ENCODE data around the gene NDC80.

The NDC80 gene

DNA sequence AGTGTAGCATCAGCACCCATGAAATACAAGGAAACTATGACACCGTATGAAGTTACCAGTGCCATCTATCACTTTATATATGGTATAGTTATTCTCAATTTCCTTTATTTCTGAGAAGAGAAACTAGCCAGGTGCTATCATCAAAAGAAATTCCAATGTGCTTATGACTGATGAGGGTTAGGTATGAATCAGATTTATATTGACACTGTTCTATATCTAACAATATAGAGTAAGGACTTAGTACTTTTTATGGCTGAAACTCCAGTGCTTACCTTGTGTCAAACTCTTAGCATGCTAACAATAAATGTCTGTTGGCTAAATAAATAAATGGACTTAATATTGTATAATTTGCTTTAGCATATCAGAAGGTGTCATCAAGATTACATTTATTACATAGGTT is 7.0 kb upstream of the NDC80 start:
- DNase-seq = no peak

DNA sequence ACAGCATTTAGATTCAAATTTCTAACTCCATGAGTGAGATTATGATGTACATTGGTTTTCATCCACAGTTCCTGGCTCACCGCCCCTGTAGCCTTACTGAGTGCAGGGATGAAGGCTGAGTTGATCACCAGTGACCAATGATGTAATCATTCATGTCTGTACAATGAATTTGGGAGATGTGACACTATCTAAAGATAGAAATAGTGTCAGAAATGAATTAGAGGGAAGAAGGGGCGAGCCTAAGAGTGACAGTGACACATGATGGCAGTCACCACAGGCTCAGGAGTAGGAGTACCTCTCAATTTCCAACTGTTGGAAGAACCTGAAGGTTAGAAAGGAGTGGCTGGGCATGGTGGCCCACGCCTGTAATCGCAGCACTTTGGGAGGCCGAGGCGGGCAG is 3.2 kb upstream of the NDC80 start:
- DNase-seq = no peak

DNA sequence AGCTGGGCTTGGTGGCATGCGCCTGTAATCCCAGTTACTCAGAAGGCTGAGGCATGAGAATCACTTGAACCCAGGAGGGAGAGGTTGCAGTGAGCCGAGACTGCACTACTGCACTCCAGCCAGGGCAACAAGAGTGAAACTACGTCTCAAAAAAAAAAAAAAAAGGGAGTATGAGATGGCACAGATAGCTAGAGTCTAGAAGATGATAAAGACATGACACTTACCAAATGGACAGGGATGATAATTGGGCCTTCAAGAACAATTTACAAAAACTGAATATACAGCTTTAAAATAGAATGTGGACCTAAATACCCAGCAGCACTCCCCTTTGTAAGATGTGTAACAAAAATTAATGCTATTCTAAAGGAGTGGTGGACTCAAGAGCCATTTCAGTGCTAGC is 2.8 kb upstream of the NDC80 start:
- DNase-seq = no peak

DNA sequence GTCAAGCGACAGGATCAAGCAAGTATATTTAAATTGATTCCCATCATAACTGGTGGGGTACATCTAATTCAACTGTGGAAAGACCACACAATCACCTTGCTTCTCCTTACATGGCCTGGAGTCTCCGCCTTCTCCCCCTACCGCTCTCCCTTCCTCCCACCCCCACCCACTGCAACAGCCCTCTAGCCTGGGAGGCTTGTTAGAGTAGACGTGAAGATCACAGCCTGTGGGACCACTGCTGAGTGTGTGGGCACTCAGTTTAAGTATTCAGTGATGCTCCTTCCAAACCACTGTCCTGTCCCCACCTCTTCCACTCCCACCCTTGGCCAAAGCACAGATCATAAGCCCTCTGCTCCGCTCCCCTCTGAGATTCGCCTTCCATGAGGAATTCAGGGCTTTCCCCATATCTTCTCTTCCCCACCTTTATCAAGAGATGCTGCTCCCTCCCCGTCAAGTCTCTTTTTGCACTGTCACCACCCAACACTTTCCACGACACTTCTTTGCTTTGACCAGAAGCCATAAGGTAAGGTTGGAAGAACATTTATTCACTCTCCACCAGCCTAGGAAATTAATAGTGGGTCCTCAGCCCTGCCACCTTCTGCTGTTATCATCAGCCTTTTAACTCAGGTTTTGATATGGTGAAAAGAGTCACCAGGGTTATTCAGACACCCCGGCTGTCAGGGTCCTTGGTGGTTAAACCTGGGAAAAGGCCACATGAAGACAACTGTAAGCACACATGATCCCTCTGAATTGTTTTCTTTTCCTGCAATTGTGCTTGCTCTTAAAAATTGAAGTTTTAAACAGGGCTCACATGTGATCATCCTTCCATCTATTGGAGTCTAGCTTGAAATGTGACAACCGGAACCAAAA is 1.8 kb upstream of the NDC80 start:
- DNase-seq = no peak

DNA sequence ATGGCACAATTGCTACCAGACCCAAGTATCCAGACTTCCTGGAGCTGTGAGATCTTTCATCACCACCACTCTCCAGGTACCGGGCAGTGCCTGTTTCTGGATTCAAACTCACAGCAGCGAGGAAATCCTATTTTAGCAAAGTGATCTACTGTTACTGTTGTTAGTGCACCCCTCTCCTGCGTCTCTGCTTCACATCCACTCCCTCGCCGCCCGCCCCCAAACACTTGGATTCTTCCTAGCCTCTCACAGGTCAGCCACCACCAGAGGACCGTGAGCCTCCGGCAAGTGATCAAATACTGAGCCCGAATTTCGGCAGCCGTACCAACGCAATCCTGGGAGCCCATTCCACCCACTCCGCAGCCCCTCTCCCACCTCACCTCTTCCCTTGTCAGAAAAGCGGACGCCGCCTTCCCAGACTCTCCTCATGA is 571 bp upstream of the NDC80 start:
- DNase-seq = peak; percentile 80

DNA sequence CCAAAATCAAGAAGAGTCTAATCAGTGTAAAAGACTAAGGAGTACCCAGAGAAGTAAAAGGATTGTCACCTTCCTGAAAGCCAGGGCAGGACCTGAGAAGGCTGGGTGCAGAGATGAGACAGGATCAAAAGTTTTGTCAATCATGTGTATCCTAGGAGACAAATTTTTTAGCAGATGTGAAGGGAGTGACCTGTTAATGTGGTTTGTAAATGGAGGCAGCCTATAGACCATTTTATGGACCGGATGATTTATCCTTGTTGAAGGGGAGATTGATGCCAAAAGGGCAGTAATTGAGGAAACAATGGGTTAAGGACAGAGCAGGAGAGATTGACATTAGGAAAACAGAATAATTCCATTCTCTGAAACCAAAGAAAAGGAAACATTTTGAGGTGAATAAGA is 813 bp downstream of the NDC80 start:
- peak; percentile 40 for DNase-seq

DNA sequence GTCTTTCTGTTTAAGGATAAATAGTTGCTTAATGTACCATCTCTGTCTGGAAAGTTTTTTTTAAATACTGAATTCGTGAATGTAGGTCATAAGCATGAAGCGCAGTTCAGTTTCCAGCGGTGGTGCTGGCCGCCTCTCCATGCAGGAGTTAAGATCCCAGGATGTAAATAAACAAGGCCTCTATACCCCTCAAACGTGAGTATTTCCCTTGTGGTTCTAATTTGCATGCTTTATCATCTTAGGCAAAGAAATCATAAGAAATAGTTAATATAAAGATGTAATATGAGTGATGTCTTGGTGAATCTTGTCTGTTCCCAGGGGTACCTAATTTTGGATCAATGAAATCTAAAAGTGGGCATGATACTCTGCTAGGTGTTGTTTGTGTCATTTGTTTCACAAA is 1.5 kb downstream of the NDC80 start:
- no peak for DNase-seq

DNA sequence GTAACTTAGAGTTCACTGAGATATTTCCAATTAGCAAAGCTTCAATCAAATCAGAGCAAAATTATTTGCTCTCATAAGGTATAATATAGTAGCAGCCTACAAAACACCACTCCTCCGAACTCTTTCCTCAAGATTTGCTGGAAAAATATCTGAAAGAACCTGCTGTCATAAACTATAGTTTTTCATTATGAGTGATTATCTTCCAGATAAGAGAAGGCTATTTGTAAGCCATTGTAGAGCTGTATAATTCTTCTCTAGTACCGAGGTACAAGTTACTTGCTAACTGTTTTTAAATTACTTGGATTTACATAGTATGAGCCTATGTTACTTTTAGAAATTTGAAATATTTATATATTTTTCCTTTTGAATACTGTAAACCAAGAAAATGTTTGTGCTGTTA is 2.1 kb downstream of the NDC80 start:
- DNase-seq = no peak

DNA sequence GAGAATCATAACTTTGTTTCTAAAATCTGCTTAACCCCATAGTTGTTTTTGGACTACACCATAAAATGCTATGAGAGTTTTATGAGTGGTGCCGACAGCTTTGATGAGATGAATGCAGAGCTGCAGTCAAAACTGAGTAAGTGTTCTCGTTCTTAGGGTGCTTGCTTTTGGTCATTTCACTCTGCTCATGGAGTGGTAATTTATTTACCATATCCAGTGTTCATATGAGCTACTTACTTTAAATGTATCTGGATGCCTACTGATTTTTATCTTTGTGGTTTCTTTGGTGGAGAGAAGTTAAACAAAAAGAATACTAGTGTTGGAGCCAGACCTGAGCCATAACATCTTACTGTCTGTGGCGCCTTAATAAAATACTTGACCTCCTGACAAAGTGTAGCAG is 16.4 kb downstream of the NDC80 start:
- DNase-seq = peak; percentile 62

DNA sequence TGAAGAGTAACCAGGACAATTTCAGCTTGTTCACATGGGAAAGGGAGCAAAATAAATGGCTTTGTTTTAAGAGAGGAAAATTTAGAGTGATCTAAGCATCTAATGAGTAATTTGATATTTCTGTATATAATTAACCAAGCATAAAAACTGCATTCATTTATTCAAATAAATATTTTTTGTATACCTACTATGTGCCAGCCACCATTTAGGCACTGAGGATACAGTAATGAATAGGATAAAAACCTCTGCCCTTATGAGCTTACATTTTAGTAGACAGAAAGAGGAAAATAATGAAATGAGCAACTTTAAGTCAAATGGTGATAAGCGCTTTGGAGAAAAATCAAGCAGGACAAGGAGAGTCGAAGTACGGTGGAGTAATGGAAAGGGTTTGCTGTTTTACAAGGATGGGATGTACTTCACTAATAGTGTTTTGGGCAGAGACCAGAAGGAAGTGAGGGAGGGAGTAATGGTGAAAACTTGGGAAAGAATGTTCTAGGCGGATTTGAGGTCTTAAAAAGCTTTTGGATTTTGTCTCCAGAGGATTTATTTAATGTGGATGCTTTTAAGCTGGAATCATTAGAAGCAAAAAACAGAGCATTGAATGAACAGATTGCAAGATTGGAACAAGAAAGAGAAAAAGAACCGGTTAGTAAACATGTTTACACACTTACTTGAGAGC is 17.4 kb downstream of the NDC80 start:
- no peak for DNase-seq

DNA sequence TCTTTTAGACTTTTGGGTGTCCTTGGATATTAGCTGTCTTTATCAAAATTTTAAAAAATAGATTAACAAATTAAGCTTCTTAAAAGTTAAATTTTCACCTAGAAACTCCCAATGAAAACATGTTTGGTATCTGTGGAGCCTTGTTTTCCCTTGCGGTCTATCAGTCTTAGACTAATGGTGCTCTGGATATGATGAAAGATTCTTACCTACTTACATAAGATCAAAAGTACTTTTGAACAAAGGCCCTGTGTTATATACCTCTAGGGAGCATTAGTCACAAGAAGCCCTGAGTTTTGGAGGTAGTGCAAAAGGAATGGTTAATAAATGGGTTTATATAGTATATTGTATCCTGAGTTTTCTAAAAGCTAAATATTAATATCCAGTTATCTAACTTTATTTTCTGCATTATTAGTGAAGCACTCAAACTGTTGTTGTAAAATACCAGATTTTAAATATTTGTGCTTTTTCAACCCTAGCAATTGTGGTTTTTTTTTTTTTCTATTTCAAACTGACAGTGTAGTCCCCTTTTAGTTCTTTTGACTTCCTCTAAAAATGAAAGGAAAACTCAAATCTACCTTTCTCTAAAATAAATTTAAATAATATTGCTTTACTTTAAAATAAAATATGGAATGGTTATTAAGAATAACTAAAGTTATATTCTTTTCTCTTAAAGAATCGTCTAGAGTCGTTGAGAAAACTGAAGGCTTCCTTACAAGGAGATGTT is 18.1 kb downstream of the NDC80 start:
- no peak for DNase-seq

DNA sequence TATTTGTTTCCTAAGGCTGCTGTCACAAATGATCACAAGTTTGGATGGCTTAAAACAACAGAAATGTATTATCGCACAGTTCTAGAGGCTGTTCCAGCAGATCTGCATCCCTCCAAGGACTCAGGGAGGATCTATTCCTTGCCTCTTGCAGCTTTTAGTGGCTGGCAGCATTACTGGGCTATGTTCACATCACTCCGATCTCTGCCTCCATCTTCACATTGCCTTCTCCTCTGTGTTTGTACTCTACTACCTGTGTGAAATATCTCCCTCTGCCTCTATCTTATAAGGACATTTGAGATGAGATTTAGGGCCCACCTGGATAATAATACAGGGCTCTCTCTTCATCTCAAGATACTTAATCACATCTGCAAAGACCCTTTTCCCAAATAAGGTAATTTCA is 18.9 kb downstream of the NDC80 start:
- DNase-seq = no peak

DNA sequence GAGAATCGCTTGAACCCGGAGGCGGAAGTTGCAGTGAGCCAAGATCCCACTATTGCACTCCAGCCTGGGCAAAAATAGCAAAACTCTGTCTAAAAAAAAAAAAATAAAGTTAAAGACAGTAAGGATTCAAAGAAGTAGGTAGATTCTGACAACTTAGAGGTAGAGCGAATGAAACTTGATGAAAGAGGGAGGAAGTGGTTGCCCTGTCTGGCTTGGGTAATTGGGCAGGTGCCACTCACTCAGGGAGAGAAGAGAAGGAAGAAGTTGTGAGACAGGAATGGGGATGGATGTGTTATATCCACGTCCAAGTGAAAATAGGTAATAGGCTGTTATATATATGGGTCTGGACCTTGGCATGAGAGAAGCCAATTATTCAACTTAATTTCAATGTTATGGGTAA is 26.3 kb downstream of the NDC80 start:
- no peak for DNase-seq

DNA sequence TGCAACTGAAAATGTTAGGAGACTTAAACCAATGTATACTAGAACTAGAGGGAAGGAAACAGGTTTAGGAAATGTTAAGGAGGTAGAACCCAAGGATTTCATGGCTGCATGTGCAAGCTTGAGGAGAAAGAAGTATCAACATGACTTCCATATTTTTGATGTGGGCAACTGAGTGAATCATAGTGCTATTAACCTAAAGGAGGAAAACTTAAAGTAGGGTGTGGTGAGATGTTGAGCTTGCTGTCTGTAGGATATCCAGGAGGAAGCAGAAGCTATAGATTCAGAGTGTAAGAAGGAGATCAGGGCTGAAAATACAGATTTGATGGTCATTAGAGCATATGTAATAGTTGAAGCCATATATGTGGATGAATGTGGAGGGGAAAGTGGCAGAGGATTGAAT is 31.5 kb downstream of the NDC80 start:
- no peak for DNase-seq

DNA sequence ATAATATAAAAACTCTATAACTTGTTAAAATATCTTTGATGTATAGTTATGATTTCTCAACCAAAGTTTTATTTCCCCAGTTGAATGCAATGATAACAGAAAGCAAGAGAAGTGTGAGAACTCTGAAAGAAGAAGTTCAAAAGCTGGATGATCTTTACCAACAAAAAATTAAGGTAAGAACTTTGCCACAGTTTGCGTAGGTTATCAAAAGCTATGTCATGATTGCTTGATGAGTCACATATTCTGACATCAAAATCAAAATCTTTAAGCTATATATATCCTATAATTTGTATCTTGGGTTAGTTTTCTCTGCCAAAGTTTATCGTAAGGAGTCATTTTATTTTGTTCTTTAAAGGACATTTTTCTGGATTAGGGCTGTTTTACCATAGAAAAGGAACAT is 35.0 kb downstream of the NDC80 start:
- DNase-seq = no peak

DNA sequence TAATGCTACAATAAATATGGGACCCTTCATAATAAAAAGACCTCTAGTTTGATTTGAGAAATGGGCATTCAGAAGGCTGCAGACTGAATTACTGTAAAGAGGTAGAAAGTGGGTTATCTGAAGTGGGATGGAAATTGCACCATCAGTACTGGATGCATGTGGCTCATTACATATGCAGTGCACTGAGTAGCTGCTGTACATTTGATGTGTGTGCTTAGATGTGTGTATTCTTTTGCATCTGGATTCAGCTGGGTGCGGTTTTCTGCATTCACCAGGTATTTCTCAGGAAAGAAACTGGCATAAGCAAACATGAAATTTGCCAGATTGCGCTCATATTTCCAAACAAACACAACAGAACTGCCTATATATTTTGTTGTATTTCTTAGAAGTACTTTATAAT is 38.2 kb downstream of the NDC80 start:
- DNase-seq = no peak

DNA sequence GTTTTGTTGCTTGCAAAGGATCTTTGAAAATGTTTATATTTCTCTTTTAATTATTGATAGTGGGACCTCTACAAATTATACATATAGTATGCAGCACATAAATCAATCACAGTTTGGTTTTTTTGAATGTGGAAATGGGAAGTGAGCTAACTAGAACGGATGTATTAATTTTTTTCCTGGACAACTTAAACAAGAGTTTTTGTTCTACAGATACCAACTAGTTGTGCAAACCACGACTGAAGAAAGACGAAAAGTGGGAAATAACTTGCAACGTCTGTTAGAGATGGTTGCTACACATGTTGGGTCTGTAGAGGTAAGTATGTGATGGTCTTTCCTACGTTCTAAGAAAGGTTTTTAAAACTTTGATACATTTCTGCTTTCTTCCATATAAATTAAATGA is 39.2 kb downstream of the NDC80 start:
- DNase-seq = no peak

DNA sequence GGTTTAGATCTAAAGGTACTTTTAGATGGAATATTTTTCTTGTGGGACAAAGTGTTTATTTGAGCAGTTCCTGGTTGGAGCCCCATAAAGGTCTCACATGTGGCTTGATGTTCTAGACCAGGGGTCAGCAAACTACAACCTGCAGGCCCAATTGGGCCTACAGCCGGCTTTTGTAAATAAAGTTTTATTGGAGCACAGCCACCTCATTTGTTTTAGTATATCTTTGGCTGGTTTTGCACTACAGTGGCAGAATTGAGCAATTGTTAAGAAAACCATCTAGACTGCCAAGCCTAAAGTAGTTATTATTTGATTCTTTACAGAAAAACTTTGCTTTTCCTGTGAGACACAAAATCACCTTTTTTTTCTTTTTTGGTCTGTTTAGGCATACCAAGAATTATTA is 41.6 kb downstream of the NDC80 start:
- DNase-seq = no peak

DNA sequence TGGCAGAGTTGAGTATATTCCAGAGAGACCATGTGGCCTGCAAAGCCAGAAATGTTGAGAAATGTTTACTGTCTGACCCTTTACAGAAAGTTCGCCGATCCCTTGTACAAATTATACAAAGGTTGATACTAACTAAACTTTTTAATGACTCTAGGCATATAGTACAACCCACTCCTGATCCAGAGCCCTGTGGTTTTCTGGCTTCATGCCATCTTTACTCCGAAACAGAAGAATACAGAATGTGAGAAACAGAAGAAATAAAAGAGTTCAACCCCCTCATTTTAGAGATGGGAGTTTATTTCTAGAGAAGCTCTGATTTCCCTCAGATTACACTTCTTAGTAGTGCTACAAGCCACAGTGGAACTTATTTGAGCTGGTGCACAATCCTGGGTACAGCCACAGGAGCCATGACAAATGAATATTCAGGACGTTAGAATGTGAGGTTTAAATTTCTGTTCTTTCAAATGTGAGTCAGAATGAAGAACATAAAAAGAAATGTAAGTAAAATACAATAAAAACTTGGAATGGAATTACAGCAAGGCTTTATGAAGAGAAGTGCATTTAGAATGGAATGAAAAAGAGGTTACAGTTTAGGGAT is 46.1 kb downstream of the NDC80 start:
- DNase-seq = no peak

DNA sequence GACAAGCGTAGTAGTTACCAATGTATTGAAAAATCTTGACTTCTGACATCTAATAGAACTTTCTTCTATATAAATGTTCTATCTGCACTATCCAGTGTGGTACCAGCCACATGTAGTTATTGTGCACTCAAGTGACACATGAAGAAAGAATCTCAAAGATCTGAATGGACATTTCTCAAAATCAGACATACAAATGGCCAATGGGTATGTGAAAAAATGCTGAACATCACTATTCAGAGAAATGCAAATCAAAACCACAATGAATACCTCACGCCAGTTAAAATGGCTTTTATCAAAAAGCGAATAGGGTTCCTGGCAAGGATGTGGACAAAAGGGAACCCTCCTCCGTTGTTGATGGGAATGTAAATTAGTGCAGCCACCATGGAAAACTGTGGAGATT is 46.7 kb downstream of the NDC80 start:
- no peak for DNase-seq

DNA sequence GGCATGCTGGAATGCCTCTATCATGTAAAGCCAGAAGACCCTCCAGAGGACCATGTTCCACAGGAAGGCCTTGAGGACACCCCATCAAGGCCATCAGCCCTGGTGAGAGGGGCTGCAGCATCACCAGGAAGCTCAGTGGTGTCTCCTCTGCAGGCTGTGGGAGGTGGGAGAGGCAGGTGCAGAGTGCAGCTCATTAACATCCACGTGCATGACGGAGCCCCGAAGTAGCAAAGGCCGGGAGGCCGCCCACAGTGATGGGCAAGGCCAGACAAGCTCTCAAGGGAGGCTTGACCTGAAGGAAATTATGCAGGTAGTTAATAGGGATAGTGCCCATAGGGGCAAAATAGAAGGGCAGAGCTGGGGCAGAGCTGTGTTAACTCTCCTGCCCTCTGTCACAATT is 53.9 kb downstream of the NDC80 start:
- no peak for DNase-seq

DNA sequence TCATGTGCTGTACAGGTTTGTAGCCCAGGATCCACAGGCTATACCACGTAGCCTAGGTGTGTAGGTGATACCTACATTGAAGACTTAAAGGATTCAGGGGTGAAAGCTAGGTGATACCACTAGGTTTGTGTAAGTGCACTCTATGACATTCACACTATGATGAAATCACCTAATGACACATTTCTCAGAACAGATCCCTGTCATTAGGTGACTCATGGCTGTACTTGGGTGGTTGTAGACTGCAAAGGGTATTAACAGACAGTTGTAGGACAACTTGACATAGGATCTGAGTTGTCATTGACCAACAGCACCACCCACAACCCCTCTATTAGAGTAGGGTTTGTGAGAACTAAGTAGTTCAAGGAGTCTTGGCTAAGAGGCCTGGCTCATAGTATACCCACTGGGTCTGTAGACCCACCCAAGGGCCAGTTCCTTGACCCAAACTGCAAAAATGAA is 56.5 kb downstream of the NDC80 start:
- no peak for DNase-seq

DNA sequence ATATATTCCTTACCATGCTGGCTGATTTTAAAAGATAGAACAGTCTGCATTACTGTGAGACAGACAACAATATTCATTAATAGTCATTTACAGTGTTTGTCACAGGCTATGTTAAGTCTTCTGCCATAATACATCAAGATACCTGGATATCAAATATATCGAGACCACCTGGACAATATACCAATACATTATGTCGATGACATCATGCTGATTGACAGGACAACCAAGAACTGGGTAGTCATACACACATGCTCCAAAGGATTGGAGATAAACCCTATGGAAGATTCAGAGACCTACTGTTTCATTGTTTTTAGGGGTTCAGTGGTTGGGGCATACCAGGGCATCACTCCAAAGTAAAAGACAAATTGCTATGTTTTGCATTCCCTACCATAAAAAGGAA is 57.6 kb downstream of the NDC80 start:
- DNase-seq = no peak

DNA sequence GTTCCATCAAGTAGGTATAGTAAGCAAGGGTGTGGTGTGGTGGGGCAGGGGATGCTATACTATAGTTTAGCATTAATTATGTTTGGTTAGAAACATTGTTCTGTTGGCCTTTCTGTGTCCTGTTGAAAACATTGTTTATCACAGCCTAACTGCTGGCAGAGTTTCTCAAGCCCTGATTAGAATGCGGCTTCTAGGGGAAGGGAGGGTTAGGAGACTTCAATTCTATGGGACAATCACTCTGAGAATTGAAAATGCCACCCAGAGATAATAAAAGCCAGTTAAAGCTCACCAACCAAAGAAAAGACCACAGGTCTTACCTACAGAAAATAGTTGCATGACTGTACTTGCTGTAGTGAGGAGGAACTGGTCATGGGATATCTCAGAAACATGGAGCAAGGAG is 64.2 kb downstream of the NDC80 start:
- no peak for DNase-seq

All from DMS79 (cell line).